HepG2 (cell line): Measurements from ENCODE around the gene PRKCE. TPM values are rescaled to one million over a fixed set of nuclear protein-coding genes. Genes with fewer than 3 reads are reported as not detected.

Source experiments
- ATAC-seq: fragments of 200-7000 bp; cut with Tn5 transposase; 3 replicates; pipeline ENCODE4 v1.9.1; 2020; ENCODE audit warnings: mild to moderate bottlenecking, moderate library complexity
- BruUV-seq: library from RNA; stranded (reverse); fragments of 400-500 nt; replicated peaks from 2 replicates; lab custom pipeline; 2021; lab: Mats Ljungman, UMichigan
- CTCF ChIA-PET: fragments of 300-600 bp; formaldehyde crosslinking; extraction: SDS; loops from one replicate; lab custom pipeline; 2021; ENCODE audit warnings: low total read pairs, inconsistent platforms, low intra/inter-chr PET ratio; lab: Yijun Ruan, JAX
- POLR2A ChIA-PET: fragments of 350-600 bp; sonication (Branson Sonifier 250); formaldehyde crosslinking; loops from one replicate; lab custom pipeline; 2020; ENCODE audit warnings: antibody characterized with exemption, inconsistent platforms; lab: Yijun Ruan, JAX
- DNase-seq: peaks from one replicate; pipeline ENCODE4 v3.0.0-alpha.2; 2015; ENCODE audit warnings: low spot score
- FAIRE-seq: peaks from 3 replicates; lab custom pipeline; 2011; peaks lifted over from hg19 to GRCh38; lab: Jason Lieb, UNC
- H2AFZ ChIP-seq: one replicate; pipeline ENCODE4 v1.6.1; 2011; ENCODE audit warnings: low read length, inconsistent platforms
- H3K27ac ChIP-seq: fragments of 300-600 bp; 3 replicates; pipeline ENCODE4 v1.8.0; 2011; ENCODE audit warnings: mixed run types, mild to moderate bottlenecking, mixed read lengths, low read length, inconsistent platforms; ENCODE audit not compliant: insufficient read depth; ENCODE audit errors: extremely low read length
- H3K27me3 ChIP-seq, 2 experiments: fragments of 200-600 bp in 1 of 2; 2 replicates in 1 of 2; 3 replicates in 1 of 2; pipeline versions ENCODE4 v1.6.0 to v1.8.0; 2011; ENCODE audit warnings: low read length in 2 of 2, mild to moderate bottlenecking in 2 of 2, moderate library complexity in 2 of 2, inconsistent platforms in 1 of 2; ENCODE audit not compliant: insufficient read depth in 2 of 2, control insufficient read depth in 1 of 2
- H3K36me3 ChIP-seq, 2 experiments: fragments of 200-600 bp in 1 of 2; replicated peaks in 1 of 2; 2 replicates in 1 of 2; 3 replicates in 1 of 2; pipeline versions ENCODE4 v1.5.1 to v1.8.0; 2011; ENCODE audit warnings: low read length in 2 of 2, inconsistent platforms in 1 of 2; ENCODE audit not compliant: insufficient read depth in 2 of 2, control insufficient read depth in 1 of 2
- H3K4me1 ChIP-seq: 2 replicates; pipeline ENCODE4 v1.5.1; 2012; ENCODE audit warnings: low read length, inconsistent platforms; ENCODE audit not compliant: insufficient read depth
- H3K4me2 ChIP-seq: 2 replicates; pipeline ENCODE4 v1.6.0; 2011; ENCODE audit warnings: low read depth, low read length, inconsistent platforms
- H3K4me3 ChIP-seq, 3 experiments: fragments of 200-600 bp in 1 of 3; sonication (generic), shearing (Covaris generic) in 1 of 3; replicated peaks in 1 of 3; 2 replicates each; pipeline ENCODE4 v1.5.1; 2011 to 2016; ENCODE audit warnings: low read length in 3 of 3, inconsistent platforms in 2 of 3, low read depth in 2 of 3, mild to moderate bottlenecking in 2 of 3, control low read depth in 1 of 3, mixed read lengths in 1 of 3; ENCODE audit not compliant: insufficient read depth in 1 of 3
- H3K79me2 ChIP-seq: one replicate; pipeline ENCODE4 v1.6.1; 2011; ENCODE audit warnings: low read length, inconsistent platforms; ENCODE audit not compliant: insufficient read depth
- H3K9ac ChIP-seq: 2 replicates; pipeline ENCODE4 v1.6.0; 2011; ENCODE audit warnings: mild to moderate bottlenecking, low read depth, low read length, inconsistent platforms; ENCODE audit not compliant: insufficient read depth
- H3K9me3 ChIP-seq: 2 replicates; pipeline ENCODE4 v1.5.1; 2012; ENCODE audit warnings: mild to moderate bottlenecking, low read length
- H4K20me1 ChIP-seq: 2 replicates; pipeline ENCODE4 v1.6.0; 2011; ENCODE audit warnings: inconsistent platforms, mild to moderate bottlenecking, low read length, moderate library complexity; ENCODE audit not compliant: insufficient read depth
- NR1H2 ChIP-seq: sonication (generic); formaldehyde crosslinking; IDR thresholded peaks from 2 replicates; pipeline ENCODE4 v1.8.1; 2022; ENCODE audit warnings: low read depth, missing genetic modification reagents, borderline replicate concordance
- PAX8 ChIP-seq: sonication (generic); formaldehyde crosslinking; IDR thresholded peaks from 2 replicates; pipeline ENCODE4 v1.8.0; 2022; ENCODE audit warnings: mild to moderate bottlenecking, missing genetic modification reagents, borderline replicate concordance
- RXRA ChIP-seq: sonication (generic); formaldehyde crosslinking; IDR thresholded peaks from 2 replicates; pipeline ENCODE4 v1.5.1; 2020; ENCODE audit warnings: missing genetic modification reagents
- SIX4 ChIP-seq: sonication (generic); formaldehyde crosslinking; IDR thresholded peaks from 2 replicates; pipeline ENCODE4 v1.4.0; 2020; ENCODE audit warnings: missing genetic modification reagents
- TBX2 ChIP-seq: sonication (generic); formaldehyde crosslinking; IDR thresholded peaks from 2 replicates; pipeline ENCODE4 v1.5.0; 2020; ENCODE audit warnings: missing genetic modification reagents, mild to moderate bottlenecking, borderline replicate concordance
- ZKSCAN5 ChIP-seq: sonication (generic); formaldehyde crosslinking; IDR thresholded peaks from 2 replicates; pipeline ENCODE4 v1.5.1; 2020; ENCODE audit warnings: mild to moderate bottlenecking, missing genetic modification reagents
- ZNF607 ChIP-seq: sonication (generic); formaldehyde crosslinking; IDR thresholded peaks from 2 replicates; pipeline ENCODE4 v1.5.1; 2020; ENCODE audit warnings: missing genetic modification reagents, mild to moderate bottlenecking, borderline replicate concordance
- ZNF777 ChIP-seq: sonication (generic); formaldehyde crosslinking; IDR thresholded peaks from 2 replicates; pipeline ENCODE4 v1.4.0; 2020; ENCODE audit warnings: missing genetic modification reagents
- ZNF780A ChIP-seq: sonication (generic); formaldehyde crosslinking; IDR thresholded peaks from 2 replicates; pipeline ENCODE4 v1.8.0; 2022; ENCODE audit warnings: mild to moderate bottlenecking, missing genetic modification reagents, moderate library complexity
- WGBS: methylation state at CpG from one replicate; pipeline ENCODE4 v1.1.6; 2017; ENCODE audit warnings: low lambda C conversion rate; 5-methylcytosine and 5-hydroxymethylcytosine counted together
- in situ Hi-C: cut with HindIII; loops from 2 replicates; pipeline ENCODE4 v1.10.0; 2017; ENCODE audit warnings: low pct_unique_long_range_greater_than_20kb; ENCODE audit not compliant: extremely low pct_ligation_motif_present
- intact Hi-C: fragments of 100-400 bp; cut with micrococcal nuclease; formaldehyde crosslinking; loops from one replicate; pipeline ENCODE4 v1.10.0; 2022; ENCODE audit not compliant: unreplicated experiment
- polyA plus RNA-seq, 8 experiments: library from polyadenylated mRNA; depleted of rRNA in 3 of 8; stranded (reverse) in 7 of 8; unstranded in 1 of 8; fragments of >200 nt; fragmentation: Illumina TruSeq in 4 of 8; extraction: Trizol in 4 of 8; gene quantifications; 2 replicates each; pipeline versions ENCODE4 v1.2.1 to v1.2.3, GENCODE V29; 2011 to 2016; ENCODE audit warnings: low read depth in 4 of 8, missing spikeins in 1 of 8, mixed read lengths in 1 of 8; ENCODE audit not compliant: insufficient read depth in 1 of 8
- total RNA-seq, 5 experiments: library from RNA; depleted of rRNA; stranded (reverse); fragments of >200 nt; fragmentation: Illumina TruSeq; extraction: Trizol; gene quantifications; 2 replicates each; pipeline ENCODE4 v1.2.3, GENCODE V29; 2016; ENCODE audit warnings: low read depth in 1 of 5
- TF ChIP-seq, protein P1 (sequence below): sonication (generic); formaldehyde crosslinking; IDR thresholded peaks from 2 replicates; pipeline ENCODE4 v1.5.0; 2020; ENCODE audit warnings: mild to moderate bottlenecking, missing genetic modification reagents
- TF ChIP-seq, protein P2 (sequence below): sonication (generic); formaldehyde crosslinking; IDR thresholded peaks from 2 replicates; pipeline ENCODE4 v1.4.0; 2020; ENCODE audit warnings: missing genetic modification reagents
- TF ChIP-seq, protein P3 (sequence below): sonication (generic); formaldehyde crosslinking; conservative IDR thresholded peaks from 2 replicates; pipeline ENCODE4 v1.4.0; 2020; ENCODE audit warnings: missing genetic modification reagents
- TF ChIP-seq, protein P4 (sequence below): sonication (generic); formaldehyde crosslinking; IDR thresholded peaks from 2 replicates; pipeline ENCODE4 v1.8.1; 2022; ENCODE audit warnings: mild to moderate bottlenecking, missing genetic modification reagents

PRKCE gene
- total and polyA plus RNA-seq, 2 of the 13 experiments (the other 11 are each of a cell fraction or from before 2014, with no cell fraction given): 1.0 to 3.9 TPM

DNA sequence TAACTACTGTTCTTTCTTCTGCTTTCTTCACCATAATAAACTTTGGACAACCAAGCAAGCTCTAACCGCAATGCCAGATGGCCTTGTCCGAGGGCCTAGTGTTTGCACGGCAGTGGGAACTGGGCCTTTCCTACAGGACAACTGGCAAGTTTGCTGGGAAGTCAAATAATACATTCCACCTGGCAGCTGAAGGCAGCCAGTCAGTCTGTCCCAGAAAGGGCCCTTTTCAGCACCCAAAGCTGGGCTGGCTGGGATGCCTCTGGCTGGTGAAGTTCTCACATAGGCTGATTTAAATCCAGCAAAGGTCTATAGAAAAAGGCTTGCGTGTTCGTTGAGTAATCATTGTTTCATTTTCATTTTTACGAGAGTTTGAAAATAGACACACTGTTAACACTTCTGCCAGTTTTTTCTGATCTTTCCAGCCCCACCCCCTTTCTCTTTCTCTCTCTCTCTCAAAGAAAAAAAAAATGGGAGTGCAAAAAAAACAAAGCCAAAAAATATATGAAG, 535.7 kb downstream of the PRKCE start (continued):
- TF ChIP-seq, protein P1, sequence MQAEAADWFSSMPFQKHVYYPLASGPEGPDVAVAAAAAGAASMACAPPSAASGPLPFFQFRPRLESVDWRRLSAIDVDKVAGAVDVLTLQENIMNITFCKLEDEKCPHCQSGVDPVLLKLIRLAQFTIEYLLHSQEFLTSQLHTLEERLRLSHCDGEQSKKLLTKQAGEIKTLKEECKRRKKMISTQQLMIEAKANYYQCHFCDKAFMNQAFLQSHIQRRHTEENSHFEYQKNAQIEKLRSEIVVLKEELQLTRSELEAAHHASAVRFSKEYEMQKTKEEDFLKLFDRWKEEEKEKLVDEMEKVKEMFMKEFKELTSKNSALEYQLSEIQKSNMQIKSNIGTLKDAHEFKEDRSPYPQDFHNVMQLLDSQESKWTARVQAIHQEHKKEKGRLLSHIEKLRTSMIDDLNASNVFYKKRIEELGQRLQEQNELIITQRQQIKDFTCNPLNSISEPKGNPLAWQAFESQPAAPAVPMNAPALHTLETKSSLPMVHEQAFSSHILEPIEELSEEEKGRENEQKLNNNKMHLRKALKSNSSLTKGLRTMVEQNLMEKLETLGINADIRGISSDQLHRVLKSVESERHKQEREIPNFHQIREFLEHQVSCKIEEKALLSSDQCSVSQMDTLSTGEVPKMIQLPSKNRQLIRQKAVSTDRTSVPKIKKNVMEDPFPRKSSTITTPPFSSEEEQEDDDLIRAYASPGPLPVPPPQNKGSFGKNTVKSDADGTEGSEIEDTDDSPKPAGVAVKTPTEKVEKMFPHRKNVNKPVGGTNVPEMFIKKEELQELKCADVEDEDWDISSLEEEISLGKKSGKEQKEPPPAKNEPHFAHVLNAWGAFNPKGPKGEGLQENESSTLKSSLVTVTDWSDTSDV (CRISPR knock-in tag): no peak
- TF ChIP-seq NR1H2 (CRISPR knock-in tag) (no peak), RXRA (CRISPR knock-in tag) (peak; percentile 58; the same call in 1 of the 2 replicates), ZNF607 (CRISPR knock-in tag) (no peak), TBX2 (CRISPR knock-in tag) (0 out of 2 replicates have a peak, but pooled peaks have one; percentile 36), ZKSCAN5 (no peak), SIX4 (CRISPR knock-in tag) (no peak), ZNF777 (no peak)
- TF ChIP-seq, protein P2, sequence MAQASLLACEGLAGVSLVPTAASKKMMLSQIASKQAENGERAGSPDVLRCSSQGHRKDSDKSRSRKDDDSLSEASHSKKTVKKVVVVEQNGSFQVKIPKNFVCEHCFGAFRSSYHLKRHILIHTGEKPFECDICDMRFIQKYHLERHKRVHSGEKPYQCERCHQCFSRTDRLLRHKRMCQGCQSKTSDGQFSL (CRISPR knock-in tag): no peak
- TF ChIP-seq, all 625 proteins: peak for 47

DNA sequence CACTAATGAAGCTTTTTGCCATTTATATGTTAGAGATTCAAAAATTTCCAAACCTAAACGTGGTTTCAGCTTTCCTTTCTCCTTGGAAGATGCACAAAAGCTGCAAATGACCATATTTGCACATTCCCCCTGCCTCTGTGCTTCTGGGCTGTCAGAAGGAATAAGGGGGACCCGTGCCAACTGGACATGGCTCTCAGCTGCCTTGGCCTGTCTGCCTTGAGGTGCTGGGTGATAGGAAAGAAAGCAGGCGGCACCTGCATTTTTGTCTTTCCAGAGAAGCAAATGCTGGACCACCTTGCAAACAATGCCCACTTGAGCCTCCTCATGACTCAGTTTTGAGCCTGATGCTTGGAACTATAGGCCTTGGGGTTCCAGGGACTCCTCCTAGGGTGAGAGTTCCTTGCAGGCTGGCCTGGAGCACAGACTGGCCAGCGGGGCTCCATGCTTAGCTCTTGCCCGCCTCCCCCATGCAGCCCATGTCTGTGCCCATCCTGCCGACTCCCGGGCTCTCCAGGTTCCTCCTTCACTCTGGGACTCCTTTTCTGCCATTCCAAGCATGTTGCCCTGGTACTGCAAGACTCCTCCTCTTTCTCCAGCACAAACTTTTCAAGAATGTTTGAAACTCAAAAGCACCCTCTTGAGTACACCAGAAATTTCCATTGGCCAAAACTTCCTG, 536.7 kb downstream of the PRKCE start:
- Histone ChIP-seq H4K20me1 (no peaks in the 10 kb centered on the region), H3K4me3 (no peak overlapping the region), H3K9me3 (no peaks in the 10 kb centered on the region), H3K27me3 (no peaks in the 10 kb centered on the region; a peak in 1 of 5 replicates), H3K36me3 (no peaks in the 10 kb centered on the region), H3K4me1 (peaks cover 12% of the 10 kb centered on the region), H3K27ac (no peak overlapping the region), H3K79me2 (no peaks in the 10 kb centered on the region), H3K4me2 (no peak overlapping the region), H2AFZ (no peak overlapping the region), H3K9ac (no peak overlapping the region)
- no TSS peak for BruUV-seq
- ChIA-PET POLR2A (no interaction called here), CTCF (no interaction called here)
- 85% methylated on average over 7 of the region's 7 CpGs for WGBS
- no peak for FAIRE-seq
- TF ChIP-seq ZNF780A (no peak), PAX8 (no peak)
- TF ChIP-seq, protein P3, sequence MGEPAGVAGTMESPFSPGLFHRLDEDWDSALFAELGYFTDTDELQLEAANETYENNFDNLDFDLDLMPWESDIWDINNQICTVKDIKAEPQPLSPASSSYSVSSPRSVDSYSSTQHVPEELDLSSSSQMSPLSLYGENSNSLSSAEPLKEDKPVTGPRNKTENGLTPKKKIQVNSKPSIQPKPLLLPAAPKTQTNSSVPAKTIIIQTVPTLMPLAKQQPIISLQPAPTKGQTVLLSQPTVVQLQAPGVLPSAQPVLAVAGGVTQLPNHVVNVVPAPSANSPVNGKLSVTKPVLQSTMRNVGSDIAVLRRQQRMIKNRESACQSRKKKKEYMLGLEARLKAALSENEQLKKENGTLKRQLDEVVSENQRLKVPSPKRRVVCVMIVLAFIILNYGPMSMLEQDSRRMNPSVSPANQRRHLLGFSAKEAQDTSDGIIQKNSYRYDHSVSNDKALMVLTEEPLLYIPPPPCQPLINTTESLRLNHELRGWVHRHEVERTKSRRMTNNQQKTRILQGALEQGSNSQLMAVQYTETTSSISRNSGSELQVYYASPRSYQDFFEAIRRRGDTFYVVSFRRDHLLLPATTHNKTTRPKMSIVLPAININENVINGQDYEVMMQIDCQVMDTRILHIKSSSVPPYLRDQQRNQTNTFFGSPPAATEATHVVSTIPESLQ (CRISPR knock-in tag): no peak
- TF ChIP-seq, protein P4, sequence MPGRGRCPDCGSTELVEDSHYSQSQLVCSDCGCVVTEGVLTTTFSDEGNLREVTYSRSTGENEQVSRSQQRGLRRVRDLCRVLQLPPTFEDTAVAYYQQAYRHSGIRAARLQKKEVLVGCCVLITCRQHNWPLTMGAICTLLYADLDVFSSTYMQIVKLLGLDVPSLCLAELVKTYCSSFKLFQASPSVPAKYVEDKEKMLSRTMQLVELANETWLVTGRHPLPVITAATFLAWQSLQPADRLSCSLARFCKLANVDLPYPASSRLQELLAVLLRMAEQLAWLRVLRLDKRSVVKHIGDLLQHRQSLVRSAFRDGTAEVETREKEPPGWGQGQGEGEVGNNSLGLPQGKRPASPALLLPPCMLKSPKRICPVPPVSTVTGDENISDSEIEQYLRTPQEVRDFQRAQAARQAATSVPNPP (CRISPR knock-in tag): no peak
- in situ Hi-C loops: no loop called here
- no peak for DNase-seq
- intact Hi-C loops: no loop called here
- no peak for ATAC-seq
